ENCODE data around the gene RAB3C.

RAB3C gene

GRCh38 chr5:58891086-58891970, 308.5 kb downstream of the RAB3C start:
- DNase-seq, result peak; percentile 57 to 68

- no peak for DNase-seq
Measured at GRCh38 chr5:58891971-58892343, 309.1 kb downstream of the RAB3C start.

GRCh38 chr5:58893551-58893950, 310.7 kb downstream of the RAB3C start:
- DNase-seq, result no peak

GRCh38 chr5:58898006-58898405, 315.1 kb downstream of the RAB3C start:
- no peak for DNase-seq

- no peak for DNase-seq
Measured at GRCh38 chr5:58898538-58898937, 315.7 kb downstream of the RAB3C start.

DNA sequence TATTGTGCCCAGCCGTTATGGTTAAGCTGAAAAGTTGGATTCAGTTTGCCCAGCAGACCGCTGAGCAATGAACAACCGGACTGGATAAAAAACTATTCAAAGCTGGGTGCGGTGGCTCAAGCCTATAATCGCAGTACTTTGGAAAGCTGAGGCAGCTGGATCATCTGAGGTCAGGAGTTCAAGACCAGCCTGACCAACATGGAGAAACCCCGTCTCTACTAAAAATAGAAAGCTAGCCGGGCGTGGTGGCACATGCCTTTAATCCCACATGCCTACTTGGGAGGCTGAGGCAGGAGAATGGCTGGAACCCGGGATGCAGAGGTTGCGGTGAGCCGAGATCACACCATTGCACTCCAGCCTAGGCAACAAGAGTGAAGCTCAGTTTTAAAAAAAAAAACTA, 318.4 kb downstream of the RAB3C start:
- DNase-seq, result no peak

- DNase-seq, result no peak
Measured at GRCh38 chr5:58902305-58902704, 319.4 kb downstream of the RAB3C start.

GRCh38 chr5:58902765-58903164, 319.9 kb downstream of the RAB3C start:
- no peak for DNase-seq

- no peak for DNase-seq
Measured at GRCh38 chr5:58904737-58905136, 321.9 kb downstream of the RAB3C start.

DNA sequence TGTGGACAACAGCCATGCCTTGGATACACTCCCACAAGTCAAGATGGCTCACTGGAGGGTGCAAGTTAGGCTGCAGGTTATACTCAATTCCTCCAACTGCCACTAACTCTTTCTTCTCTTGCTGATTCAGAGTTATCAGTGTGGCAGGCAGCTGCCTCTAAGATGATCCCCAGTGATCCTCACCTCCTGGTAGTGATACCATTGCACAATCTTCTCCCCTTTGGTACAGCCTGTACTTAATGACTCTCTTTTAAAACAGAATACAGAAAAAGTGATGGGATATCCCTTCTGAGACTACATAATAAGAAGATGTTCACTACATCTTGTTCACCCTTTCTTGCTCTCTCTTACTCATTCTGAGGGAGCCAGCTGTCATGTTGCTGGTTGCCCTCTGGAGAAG, 323.1 kb downstream of the RAB3C start:
- no peak for DNase-seq

Data from Kasumi-1 (cell line).